UCSD-AML1 (cell line): ENCODE measurements around the gene ANKRD44.
"Not testable (repeated sequence)": the region's sequence is repeated elsewhere in the genome, so short reads cannot be mapped to it uniquely, and the experiment has no call there.

Experiments used
- DNase-seq: peaks from one replicate; lab custom pipeline; 2025; ENCODE audit not compliant: unreplicated experiment; lab: John Stamatoyannopoulos, UW

Gene ANKRD44

GRCh38 chr2:197240421-197241041 is 70.0 kb downstream of the ANKRD44 start:
- DNase-seq: no peak

GRCh38 chr2:197240018-197240417 is 70.6 kb downstream of the ANKRD44 start:
- not testable (repeated sequence) for DNase-seq

DNA sequence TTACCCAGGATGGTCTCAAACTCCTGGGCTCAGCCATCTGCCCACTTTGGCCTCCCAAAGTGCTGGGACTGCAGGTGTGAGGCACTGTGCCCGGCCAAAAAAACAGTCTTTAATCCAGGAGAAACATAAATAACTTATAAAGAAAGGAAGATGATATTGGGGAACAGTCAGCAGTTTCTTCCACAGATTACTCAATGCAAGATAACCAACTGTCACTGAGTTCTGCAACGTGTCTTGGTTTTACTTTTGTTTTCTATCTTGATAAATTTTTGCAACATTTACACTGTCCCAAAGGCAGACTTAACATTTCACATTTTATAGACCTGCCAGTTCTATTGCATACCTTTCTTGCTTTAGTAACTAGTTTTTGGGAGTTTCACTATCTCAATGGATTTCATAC is 71.1 kb downstream of the ANKRD44 start:
- DNase-seq: no peak

- no peak for DNase-seq
Measured at GRCh38 chr2:197238043-197238365, 72.6 kb downstream of the ANKRD44 start.

- DNase-seq: no peak
Measured at GRCh38 chr2:197237291-197238042, 73.1 kb downstream of the ANKRD44 start.

GRCh38 chr2:197236816-197237215 is 73.8 kb downstream of the ANKRD44 start:
- no peak for DNase-seq

DNA sequence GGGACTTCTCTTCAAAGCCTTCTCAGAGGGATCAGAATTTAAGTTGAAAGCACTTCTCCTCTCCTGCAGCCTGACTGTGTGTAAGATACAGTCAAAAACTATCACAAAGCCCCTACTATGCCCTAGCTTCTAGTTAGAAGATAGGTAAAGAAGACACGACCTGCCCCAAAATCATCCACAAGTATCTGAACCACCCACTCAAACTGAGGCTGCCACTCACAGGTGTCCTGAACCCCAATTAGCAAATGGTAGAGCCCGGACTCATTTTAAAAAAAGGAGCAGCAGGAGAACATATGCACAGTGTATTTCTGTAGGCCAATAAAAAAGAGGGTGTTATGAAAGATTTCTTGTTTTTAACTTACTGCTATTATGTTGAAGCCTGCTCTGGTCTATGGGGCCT is 74.4 kb downstream of the ANKRD44 start:
- DNase-seq: no peak

GRCh38 chr2:197235711-197236110 is 74.9 kb downstream of the ANKRD44 start:
- DNase-seq: no peak

DNA sequence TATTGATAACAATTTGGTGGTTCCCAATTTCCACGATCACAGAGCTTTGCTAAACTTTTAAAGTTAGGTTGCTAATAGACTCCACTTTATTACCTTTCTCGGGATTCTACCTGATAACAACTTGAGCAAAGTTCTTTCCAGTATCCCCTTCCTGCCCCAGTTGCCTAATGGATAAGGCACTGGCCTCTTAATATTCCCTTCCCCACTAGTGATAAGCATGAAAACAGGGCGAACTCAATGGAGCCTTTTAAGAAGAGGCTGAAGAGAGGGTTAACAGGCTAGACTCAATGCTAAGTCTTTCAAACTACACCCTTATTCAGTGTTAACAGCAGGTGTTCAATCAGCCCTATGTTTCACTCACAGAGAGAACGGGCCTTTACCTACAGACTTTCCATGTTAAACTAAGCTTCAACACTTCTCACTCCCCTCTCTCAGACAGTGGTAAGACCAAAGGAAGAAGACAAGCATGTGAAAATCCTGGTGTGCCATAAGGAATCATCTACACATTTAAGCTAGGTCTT is 75.8 kb downstream of the ANKRD44 start:
- no peak for DNase-seq

DNA sequence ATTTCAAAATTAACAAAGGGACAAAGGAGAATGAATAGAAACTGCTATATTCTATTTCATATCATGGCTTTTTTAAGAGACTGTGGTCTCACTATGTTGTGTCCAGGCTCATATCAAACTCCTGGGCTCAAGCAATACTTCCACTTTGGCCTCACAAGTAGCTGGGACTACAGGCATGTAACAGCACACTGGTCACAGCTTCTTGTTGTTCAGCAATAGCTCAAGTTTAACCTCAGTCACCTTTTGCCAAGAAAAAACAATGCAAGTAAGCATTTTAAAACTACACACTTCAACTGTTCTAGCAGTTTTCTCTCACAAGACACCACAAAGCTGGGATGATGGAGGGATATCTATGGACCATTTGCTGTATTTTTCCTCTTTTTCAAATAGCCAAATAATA is 77.1 kb downstream of the ANKRD44 start:
- no peak for DNase-seq

DNA sequence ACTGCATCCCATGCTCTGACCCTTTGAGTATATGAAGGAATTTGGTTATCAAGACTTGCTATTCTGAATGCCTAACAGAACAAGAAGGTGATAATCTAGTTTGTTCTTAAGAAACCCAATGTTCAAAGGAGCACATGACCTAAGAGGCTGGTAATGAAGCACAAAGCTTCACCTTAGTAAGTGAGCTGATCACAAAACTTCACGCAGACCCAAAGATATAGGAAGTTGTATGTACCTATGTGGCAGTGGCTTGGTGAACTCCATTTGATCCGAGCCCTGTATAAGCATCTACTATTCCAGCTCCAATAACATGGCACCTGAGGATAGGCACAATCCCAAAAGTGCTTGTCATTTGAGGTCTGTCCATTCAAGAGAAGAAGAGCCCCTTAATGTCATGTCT is 78.6 kb downstream of the ANKRD44 start:
- DNase-seq: no peak

DNA sequence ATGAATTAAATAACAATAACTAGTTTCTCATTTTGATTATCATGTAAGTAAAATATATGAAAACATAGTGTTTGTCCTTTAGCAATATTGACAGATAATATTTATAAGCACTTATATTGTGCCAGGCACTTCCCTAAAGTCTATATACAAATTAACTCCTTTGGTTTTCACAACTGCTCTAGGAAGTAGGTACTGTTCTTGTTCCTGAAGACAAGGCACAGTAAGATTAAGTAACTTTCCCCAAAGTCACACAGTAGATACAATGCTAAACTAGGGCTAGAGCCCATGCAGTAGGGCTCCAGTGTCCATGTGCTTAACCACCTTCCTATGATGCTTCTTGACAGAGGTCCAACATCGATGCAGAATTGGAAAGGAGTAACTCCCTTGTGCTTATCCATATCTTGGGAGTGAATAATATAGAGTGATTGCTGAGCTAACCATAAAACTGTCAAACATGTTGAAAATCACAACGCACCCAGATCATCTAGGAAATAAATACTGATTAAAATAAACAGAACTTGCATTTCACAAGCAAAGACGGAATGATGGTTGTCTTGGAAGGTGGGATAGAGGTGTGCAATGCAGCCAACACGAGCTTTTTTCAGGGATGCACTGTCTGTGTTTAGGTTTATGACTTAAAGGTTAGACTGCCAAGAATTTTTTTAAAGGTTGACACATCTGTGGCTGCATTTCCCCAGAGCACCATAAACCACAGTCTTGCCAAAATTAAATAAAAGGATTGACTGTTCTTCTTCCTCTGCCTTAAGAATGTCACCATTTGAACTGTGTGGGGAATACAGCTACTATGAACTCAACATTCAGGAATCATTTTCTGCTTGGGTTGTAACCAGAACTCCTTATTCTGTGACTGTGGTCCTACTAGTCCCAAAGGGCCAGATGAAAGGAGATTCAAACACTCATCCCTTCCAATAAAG is 80.8 kb downstream of the ANKRD44 start:
- DNase-seq: no peak

GRCh38 chr2:197223451-197223850 is 87.1 kb downstream of the ANKRD44 start:
- DNase-seq: no peak

- DNase-seq: no peak
Measured at GRCh38 chr2:197219636-197220035, 90.9 kb downstream of the ANKRD44 start.

DNA sequence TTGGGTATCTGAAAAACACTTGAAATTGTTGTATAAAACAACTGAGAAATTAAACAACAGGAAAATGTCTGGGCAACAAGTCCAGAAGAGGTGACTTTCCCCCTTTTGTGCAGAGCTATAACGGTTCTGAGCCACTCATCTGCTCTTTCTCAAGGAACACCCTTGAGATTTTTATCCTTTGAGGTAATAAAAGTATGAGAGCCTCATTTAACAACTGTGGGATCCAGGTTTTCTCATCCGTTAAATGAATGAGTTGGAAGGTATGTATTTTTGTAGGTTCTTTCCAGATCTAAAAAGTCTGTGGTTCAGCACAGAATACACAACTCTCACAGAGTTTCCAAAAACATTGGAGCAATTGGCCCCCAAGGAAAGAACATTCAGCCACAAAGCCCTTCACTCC is 93.0 kb downstream of the ANKRD44 start:
- no peak for DNase-seq

DNA sequence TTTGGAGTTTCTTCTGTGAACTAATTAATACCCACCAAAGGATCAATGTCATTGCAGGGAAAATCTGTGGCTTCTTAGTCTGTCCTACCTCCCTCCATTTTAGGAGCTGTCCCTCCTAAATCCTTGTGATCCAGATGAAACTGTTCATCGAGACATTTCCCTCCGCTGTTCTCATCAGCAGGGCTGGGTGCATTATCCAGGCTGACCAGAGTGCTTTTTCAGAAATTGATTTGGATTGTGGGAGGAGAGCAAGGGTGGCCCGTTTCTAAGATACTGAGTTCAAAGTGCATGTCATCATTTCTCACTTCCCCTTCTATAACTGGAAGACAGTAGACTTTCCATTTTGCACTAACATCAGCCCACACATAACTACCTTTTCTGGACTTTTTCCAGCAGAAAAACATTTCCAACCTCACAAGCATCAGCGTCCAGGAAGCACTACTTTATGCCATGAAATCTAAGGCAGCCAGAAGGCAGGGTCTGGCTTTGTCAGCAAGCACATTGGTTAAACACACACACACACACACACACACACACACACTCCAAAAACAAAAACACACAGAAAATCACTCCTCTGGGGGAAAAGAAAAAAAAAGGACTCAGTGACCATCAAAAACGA is 94.1 kb downstream of the ANKRD44 start:
- no peak for DNase-seq

- no peak for DNase-seq
Measured at GRCh38 chr2:197215748-197216360, 94.7 kb downstream of the ANKRD44 start.

- DNase-seq: peak; percentile 19
Measured at GRCh38 chr2:197212344-197213262, 98.0 kb downstream of the ANKRD44 start.

- DNase-seq: no peak
Measured at GRCh38 chr2:197211881-197212342, 98.7 kb downstream of the ANKRD44 start.

DNA sequence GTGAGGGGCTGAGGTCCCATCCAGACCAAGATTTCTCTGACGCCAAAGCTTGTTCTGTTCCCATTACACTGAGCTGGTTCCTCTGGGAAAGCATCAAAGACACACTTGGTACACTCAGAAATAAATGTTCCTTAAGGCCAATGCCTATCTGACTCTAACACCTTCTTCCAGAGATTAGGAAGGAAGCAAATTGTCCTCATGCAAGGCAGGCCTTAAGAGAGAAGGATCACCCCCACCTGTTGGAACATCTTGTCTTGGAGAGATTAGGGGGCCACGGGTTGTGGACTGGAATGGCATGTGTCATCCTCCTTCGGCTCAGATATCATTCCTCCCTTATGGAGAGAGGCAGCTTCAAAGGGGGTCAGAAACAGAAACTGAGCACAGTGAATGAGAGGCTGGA is 100.2 kb downstream of the ANKRD44 start:
- DNase-seq: no peak
